DOHH2 (cell line): ENCODE data around the gene SPOP.

Experiments
- H3F3A ChIP-seq: fragments of 200-600 bp; sonication (generic), shearing (Covaris generic); 2 replicates; pipeline ENCODE4 v1.6.0; 2016; ENCODE audit warnings: antibody characterized with exemption, mild to moderate bottlenecking; ENCODE audit not compliant: control insufficient read depth, insufficient read depth
- H3K27ac ChIP-seq: fragments of 200-600 bp; sonication (generic); 2 replicates; pipeline ENCODE4 v1.5.1; 2014; ENCODE audit warnings: low read depth, mild to moderate bottlenecking, low read length, moderate library complexity
- H3K27me3 ChIP-seq: fragments of 200-600 bp; sonication (generic); 2 replicates; pipeline ENCODE4 v1.6.1; 2014; ENCODE audit warnings: mild to moderate bottlenecking, low read length, mixed read lengths; ENCODE audit not compliant: control insufficient read depth
- H3K36me3 ChIP-seq: fragments of 200-600 bp; sonication (generic); 2 replicates; pipeline ENCODE4 v1.6.1; 2014; ENCODE audit warnings: mild to moderate bottlenecking, low read length, moderate library complexity, mixed read lengths; ENCODE audit not compliant: control insufficient read depth
- H3K4me1 ChIP-seq: fragments of 200-600 bp; sonication (generic); 2 replicates; pipeline ENCODE4 v1.6.1; 2014; ENCODE audit warnings: mild to moderate bottlenecking, low read length, mixed read lengths; ENCODE audit not compliant: control insufficient read depth
- H3K4me2 ChIP-seq: fragments of 200-600 bp; sonication (generic); 2 replicates; pipeline ENCODE4 v1.6.0; 2014; ENCODE audit warnings: mild to moderate bottlenecking, low read length, moderate library complexity
- H3K4me3 ChIP-seq: fragments of 200-600 bp; sonication (generic); 2 replicates; pipeline ENCODE4 v1.5.1; 2014; ENCODE audit warnings: mild to moderate bottlenecking, low read length, mixed read lengths
- H3K79me2 ChIP-seq: fragments of 200-600 bp; sonication (generic); 2 replicates; pipeline ENCODE4 v1.6.1; 2014; ENCODE audit warnings: mild to moderate bottlenecking, low read length, mixed read lengths; ENCODE audit not compliant: control insufficient read depth
- H3K9me2 ChIP-seq: fragments of 200-600 bp; sonication (generic); replicated peaks from 2 replicates; pipeline ENCODE4 v1.6.1; 2014; ENCODE audit warnings: mild to moderate bottlenecking, low read length, mixed read lengths; ENCODE audit not compliant: control insufficient read depth
- H3K9me3 ChIP-seq: fragments of 200-600 bp; sonication (generic); 2 replicates; pipeline ENCODE4 v1.6.1; 2014; ENCODE audit warnings: antibody characterized with exemption, low read length, mixed read lengths; ENCODE audit not compliant: control insufficient read depth, insufficient read depth
- H4K20me1 ChIP-seq: fragments of 200-600 bp; sonication (generic); 2 replicates; pipeline ENCODE4 v1.6.0; 2014; ENCODE audit warnings: low read depth, mild to moderate bottlenecking, antibody characterized with exemption, low read length, moderate library complexity; ENCODE audit not compliant: control insufficient read depth, insufficient read depth
- EZH2phosphoT487 ChIP-seq: fragments of 200-600 bp; sonication (generic); IDR thresholded peaks from 2 replicates; pipeline ENCODE4 v1.6.1; 2017; ENCODE audit warnings: borderline replicate concordance, mild to moderate bottlenecking, antibody characterized with exemption, low read length, moderate library complexity, mixed read lengths
- TF ChIP-seq, protein P1 (sequence below): fragments of 200-600 bp; sonication (generic); IDR thresholded peaks from one replicate; pipeline ENCODE4 v1.5.1; 2014; ENCODE audit warnings: antibody characterized with exemption, mild to moderate bottlenecking, low read depth, low read length; ENCODE audit not compliant: poor library complexity, severe bottlenecking

Gene SPOP

DNA sequence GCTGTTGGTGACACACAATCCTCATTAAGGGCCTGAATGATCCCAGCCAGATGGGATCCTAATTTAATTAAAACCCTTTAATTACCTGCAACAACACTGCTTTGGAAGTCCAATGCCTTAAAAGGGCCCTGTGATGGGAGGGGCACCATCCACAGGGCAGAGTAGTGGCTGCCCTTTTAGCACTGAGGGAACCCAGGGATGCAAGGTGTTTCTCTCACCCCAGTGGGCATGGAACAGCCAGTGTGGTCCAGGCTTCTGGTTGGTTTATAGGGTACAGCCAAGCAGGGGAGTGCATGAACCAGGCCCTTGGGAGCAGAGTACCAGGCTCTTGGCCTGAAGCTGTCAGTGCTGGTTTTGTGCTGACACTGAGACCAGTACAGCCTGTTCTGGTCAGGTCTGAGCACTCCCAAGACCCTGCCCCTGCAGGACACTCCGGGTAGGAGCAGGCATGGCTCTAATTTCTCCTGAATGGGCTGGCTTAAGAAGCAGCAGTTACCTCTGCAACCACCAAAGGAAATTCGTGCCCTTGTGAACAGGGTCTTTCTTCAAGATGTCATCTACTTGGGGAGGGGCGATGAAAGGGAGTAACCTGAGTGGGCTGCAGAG is 92.4 kb downstream of the SPOP start:
- Histone ChIP-seq H3K79me2 (no peaks in the 10 kb centered on the region), H3K27ac (no peak overlapping the region), H3K36me3 (no peaks in the 10 kb centered on the region), H3K4me2 (no peak overlapping the region), H3K9me2 (no peaks in the 10 kb centered on the region), H4K20me1 (no peaks in the 10 kb centered on the region; the same call in 1 of the 2 replicates), H3F3A (no peaks in the 10 kb centered on the region), H3K27me3 (no peaks in the 10 kb centered on the region), H3K4me1 (no peaks in the 10 kb centered on the region), H3K9me3 (no peaks in the 10 kb centered on the region), H3K4me3 (no peak overlapping the region)
- no peak for TF ChIP-seq EZH2phosphoT487
- TF ChIP-seq, protein P1, sequence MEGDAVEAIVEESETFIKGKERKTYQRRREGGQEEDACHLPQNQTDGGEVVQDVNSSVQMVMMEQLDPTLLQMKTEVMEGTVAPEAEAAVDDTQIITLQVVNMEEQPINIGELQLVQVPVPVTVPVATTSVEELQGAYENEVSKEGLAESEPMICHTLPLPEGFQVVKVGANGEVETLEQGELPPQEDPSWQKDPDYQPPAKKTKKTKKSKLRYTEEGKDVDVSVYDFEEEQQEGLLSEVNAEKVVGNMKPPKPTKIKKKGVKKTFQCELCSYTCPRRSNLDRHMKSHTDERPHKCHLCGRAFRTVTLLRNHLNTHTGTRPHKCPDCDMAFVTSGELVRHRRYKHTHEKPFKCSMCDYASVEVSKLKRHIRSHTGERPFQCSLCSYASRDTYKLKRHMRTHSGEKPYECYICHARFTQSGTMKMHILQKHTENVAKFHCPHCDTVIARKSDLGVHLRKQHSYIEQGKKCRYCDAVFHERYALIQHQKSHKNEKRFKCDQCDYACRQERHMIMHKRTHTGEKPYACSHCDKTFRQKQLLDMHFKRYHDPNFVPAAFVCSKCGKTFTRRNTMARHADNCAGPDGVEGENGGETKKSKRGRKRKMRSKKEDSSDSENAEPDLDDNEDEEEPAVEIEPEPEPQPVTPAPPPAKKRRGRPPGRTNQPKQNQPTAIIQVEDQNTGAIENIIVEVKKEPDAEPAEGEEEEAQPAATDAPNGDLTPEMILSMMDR: no peak

GRCh38 chr17:49583889-49584288 is 94.0 kb downstream of the SPOP start:
- Histone ChIP-seq H3K27ac (no peak overlapping the region), H3K36me3 (no peaks in the 10 kb centered on the region), H3F3A (no peaks in the 10 kb centered on the region), H3K9me2 (no peaks in the 10 kb centered on the region), H3K4me1 (no peaks in the 10 kb centered on the region), H3K79me2 (no peaks in the 10 kb centered on the region), H3K4me2 (no peak overlapping the region), H3K9me3 (no peaks in the 10 kb centered on the region), H3K4me3 (no peak overlapping the region), H4K20me1 (no peaks in the 10 kb centered on the region; the same call in 1 of the 2 replicates), H3K27me3 (no peaks in the 10 kb centered on the region)
- TF ChIP-seq, protein P1: no peak
- TF ChIP-seq EZH2phosphoT487: no peak

- TF ChIP-seq, protein P1: no peak
- no peak for TF ChIP-seq EZH2phosphoT487
- H3K4me2 ChIP-seq: no peak overlapping the region
Measured at GRCh38 chr17:49583226-49583625, 94.7 kb downstream of the SPOP start.

More at GRCh38 chr17:49583226-49583625, 94.7 kb downstream of the SPOP start:
- Histone ChIP-seq H3K27ac (no peak overlapping the region), H3F3A (no peaks in the 10 kb centered on the region), H3K9me2 (no peaks in the 10 kb centered on the region), H3K79me2 (no peaks in the 10 kb centered on the region), H3K27me3 (peaks cover 1% of the 10 kb centered on the region), H3K9me3 (no peaks in the 10 kb centered on the region), H3K4me3 (no peak overlapping the region), H4K20me1 (no peaks in the 10 kb centered on the region; the same call in 1 of the 2 replicates), H3K36me3 (no peaks in the 10 kb centered on the region), H3K4me1 (no peaks in the 10 kb centered on the region)
